ENCODE data around the gene TMEM204. TPM values are rescaled to one million over a fixed set of nuclear protein-coding genes. Genes with fewer than 3 reads are reported as not detected.
A peak's percentile ranks its signal among the peaks of the same experiment; 100 is the strongest.

TMEM204 gene
- total RNA-seq, 4 donors from 2014 or later, result 38.5 to 85.3 (median 66.0) TPM

DNA sequence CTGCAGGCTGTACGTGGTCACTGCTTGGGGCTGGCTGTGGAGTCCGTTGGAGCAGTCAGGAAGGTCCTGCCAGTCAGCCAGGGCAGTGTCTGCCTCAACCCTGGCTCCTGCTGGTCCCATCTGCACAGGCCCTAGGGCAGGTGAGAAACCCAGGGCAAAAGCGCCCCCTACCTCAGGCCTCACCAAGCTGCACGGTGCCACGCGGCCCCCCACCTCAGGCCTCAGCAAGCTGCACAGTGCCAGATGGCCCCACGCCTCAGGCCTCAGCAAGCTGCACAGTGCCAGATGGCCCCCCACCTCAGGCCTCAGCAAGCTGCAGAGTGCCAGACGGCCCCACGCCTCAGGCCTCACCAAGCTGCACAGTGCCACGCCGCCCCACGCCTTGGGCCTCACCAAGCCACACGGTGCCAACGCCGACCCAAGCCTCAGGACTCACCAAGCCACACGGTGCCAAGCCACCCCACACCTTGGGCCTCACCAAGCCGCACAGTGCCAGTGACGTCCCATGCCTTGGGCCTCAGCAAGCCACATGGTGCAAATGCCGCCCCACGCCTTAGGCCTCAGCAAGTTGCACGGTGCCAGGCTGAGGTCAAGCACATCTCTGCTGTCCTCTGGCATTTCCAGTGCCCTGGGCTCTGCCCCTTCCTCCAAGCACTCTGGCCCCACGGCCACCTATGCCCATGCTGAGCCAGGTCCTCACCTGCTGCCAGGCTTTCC is 5.5 kb downstream of the TMEM204 start:
- WGBS, 2 donors, result 81 to 82% methylated on average over 18 to 21 of the region's 22 CpGs
- TF ChIP-seq POLR2A (IDR thresholded peaks at IDR 0.05), result no peak
- no peak for TF ChIP-seq CTCF (IDR thresholded peaks at IDR 0.05)
- Histone ChIP-seq H3K9me3 (no peaks in the 10 kb centered on the region), H3K36me3 (peaks cover 46 to 54% of the 10 kb centered on the region in 2 donors), H3K27ac (no peak overlapping the region), H3K27me3 (no peaks in the 10 kb centered on the region), H3K4me3 (replicated peaks in 1 of 3) (no peak overlapping the region), H3K4me1 (peaks cover 3 to 31% of the 10 kb centered on the region in 2 donors)
- no peak for DNase-seq
- intact Hi-C loops (cut with DNase I), result no loop called here

- peaks cover 3 to 36% of the 10 kb centered on the region in 2 donors for H3K4me1 ChIP-seq
Observed at GRCh38 chr16:1539720-1540555, 6.5 kb downstream of the TMEM204 start.

GRCh38 chr16:1540556-1540855 is 7.0 kb downstream of the TMEM204 start:
- WGBS, 2 donors, result 93 to 96% methylated on average over 8 of the region's 8 CpGs
- TF ChIP-seq CTCF (IDR thresholded peaks at IDR 0.05) (no peak), POLR2A (IDR thresholded peaks at IDR 0.05) (no peak)
- DNase-seq, result no peak
- Histone ChIP-seq H3K4me1 (peaks cover 3 to 36% of the 10 kb centered on the region in 2 donors), H3K9me3 (no peaks in the 10 kb centered on the region), H3K36me3 (peaks cover 43 to 48% of the 10 kb centered on the region in 2 donors), H3K27ac (no peak overlapping the region), H3K27me3 (no peaks in the 10 kb centered on the region), H3K4me3 (replicated peaks in 1 of 3) (no peak overlapping the region)
- intact Hi-C loops (cut with DNase I), result no loop called here

More at GRCh38 chr16:1539720-1540555, 6.5 kb downstream of the TMEM204 start:
- TF ChIP-seq POLR2A (IDR thresholded peaks at IDR 0.05), result no peak
- peaks cover 45 to 48% of the 10 kb centered on the region in 2 donors for H3K36me3 ChIP-seq
- H3K27me3 ChIP-seq, result no peaks in the 10 kb centered on the region
- WGBS, 2 donors, result 85 to 92% methylated on average over 33 to 34 of the region's 35 CpGs
- no peaks in the 10 kb centered on the region for H3K9me3 ChIP-seq
- H3K27ac ChIP-seq, result peak overlapping the region in 1 of 3 donors; percentile 36
- no peak for DNase-seq
- no peak overlapping the region for H3K4me3 ChIP-seq (replicated peaks in 1 of 3)
- intact Hi-C loops (cut with DNase I), result no loop called here

DNA sequence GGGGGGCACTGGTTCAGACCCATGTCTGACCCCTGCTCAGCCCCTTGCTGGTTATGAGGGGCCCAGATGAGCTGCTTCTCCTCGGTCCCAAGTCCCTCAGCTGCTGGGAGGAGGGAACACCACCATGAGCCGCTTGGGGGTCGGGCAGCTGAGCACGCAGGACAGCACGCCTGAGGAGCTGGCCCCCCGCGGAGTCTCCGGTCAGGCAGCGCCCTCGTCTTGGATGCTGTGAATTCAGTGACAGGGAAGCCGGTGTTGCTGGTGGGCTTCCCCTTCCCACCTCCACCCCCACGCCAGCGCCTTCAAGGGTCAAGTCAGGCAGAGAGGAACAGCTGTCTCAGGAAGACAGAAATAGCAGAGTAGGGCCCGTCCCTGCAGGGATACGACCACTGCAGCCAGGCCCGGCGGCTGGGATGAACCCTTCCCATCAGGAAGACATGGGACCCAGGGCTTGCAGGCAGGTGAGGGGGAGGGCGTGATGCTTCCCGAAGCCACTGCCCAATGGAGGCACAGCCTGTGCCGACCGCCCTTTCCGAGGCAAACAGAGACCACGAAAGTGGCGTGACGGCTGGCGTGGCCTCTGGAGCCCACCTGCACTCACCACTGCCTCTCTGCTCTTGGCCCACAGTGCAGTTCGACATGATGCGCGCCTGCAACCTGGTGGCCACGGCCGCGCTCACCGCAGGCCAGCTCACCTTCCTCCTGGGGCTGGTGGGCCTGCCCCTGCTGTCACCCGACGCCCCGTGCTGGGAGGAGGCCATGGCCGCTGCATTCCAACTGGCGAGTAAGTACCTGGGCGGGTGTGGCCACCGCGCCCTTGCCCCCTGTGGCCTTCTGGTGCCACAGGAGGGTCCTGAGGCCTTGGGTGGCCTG is 8.1 kb downstream of the TMEM204 start:
- H3K27ac ChIP-seq, result peak overlapping the region in 2 of 3 donors; percentile 3 to 56
- peaks cover 3 to 43% of the 10 kb centered on the region in 2 donors for H3K4me1 ChIP-seq
- no peaks in the 10 kb centered on the region for H3K27me3 ChIP-seq
- no peaks in the 10 kb centered on the region for H3K9me3 ChIP-seq
- peaks cover 35 to 40% of the 10 kb centered on the region in 2 donors for H3K36me3 ChIP-seq
- 85 to 93% methylated on average over 25 to 27 of the region's 41 CpGs for WGBS, 2 donors
- H3K4me3 ChIP-seq (replicated peaks in 1 of 3), result no peak overlapping the region
- DNase-seq, result no peak
- no peak for TF ChIP-seq POLR2A (IDR thresholded peaks at IDR 0.05)
- TF ChIP-seq CTCF (IDR thresholded peaks at IDR 0.05), result no peak
- intact Hi-C loops (cut with DNase I), result no loop called here

DNA sequence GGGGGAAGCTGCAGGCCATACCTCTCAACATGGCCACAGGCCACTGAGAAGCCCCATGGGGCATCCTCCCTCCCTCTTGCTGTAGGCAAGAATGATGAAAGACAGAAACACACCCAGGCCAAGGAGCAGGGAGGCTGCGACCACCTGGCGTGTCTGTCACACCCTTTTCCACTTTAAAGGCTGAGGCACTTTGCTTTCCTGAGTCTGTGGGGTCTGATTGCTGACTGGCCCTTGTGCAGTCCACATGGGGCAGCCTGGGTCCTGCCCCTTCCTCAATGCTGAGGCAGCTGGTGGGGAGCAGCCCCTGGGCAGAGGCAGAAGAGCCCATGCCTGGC is 8.7 kb downstream of the TMEM204 start:
- no peak for DNase-seq
- WGBS, 2 donors, result 69 to 83% methylated on average over 1 to 2 of the region's 2 CpGs
- H3K27me3 ChIP-seq, result no peaks in the 10 kb centered on the region
- H3K4me3 ChIP-seq (replicated peaks in 1 of 3), result no peak overlapping the region
- no peaks in the 10 kb centered on the region for H3K9me3 ChIP-seq
- peaks cover 3 to 47% of the 10 kb centered on the region in 2 donors for H3K4me1 ChIP-seq
- peaks cover 34% of the 10 kb centered on the region in 2 donors for H3K36me3 ChIP-seq
- intact Hi-C loops (cut with DNase I), result no loop called here
- peak overlapping the region in 2 of 3 donors; percentile 48 to 56 for H3K27ac ChIP-seq
- no peak for TF ChIP-seq CTCF (IDR thresholded peaks at IDR 0.05)
- TF ChIP-seq POLR2A (IDR thresholded peaks at IDR 0.05), result no peak

Measured in thyroid gland (tissue), 4 donors.